K562 (cell line): ENCODE measurements around the gene SLC37A3. TPM values are rescaled to one million over a fixed set of nuclear protein-coding genes. Genes with fewer than 3 reads are reported as not detected.

Experiments used
- ATAC-seq: fragments of 200-7000 bp; cut with Tn5 transposase; 3 replicates; pipeline ENCODE4 v1.9.1; 2020; ENCODE audit warnings: moderate library complexity
- BruUV-seq: library from RNA; stranded (reverse); fragments of 400-500 nt; replicated peaks from 2 replicates; lab custom pipeline; 2021; lab: Mats Ljungman, UMichigan
- CTCF ChIA-PET: fragments of 300-600 bp; formaldehyde crosslinking; extraction: SDS; loops from one replicate; lab custom pipeline; 2021; ENCODE audit warnings: low intra/inter-chr PET ratio; lab: Yijun Ruan, JAX
- POLR2A ChIA-PET: fragments of 300-600, 350-650 bp; sonication (Branson Sonifier 250); formaldehyde crosslinking; extraction: SDS; loops from one replicate; lab custom pipeline; 2021; ENCODE audit warnings: antibody characterized with exemption, inconsistent platforms; lab: Yijun Ruan, JAX
- DNase-seq, 4 experiments: peaks; one replicate each; pipeline versions ENCODE4 v3.0.0 to v3.0.0-alpha.2; 2011 to 2018; ENCODE audit warnings: low spot score in 3 of 4, mixed read lengths in 3 of 4; ENCODE audit errors: extremely low read depth in 1 of 4
- FAIRE-seq: peaks from 2 replicates; lab custom pipeline; 2011; peaks lifted over from hg19 to GRCh38; lab: Jason Lieb, UNC
- H2AFZ ChIP-seq: 2 replicates; pipeline ENCODE4 v1.6.0; 2011; ENCODE audit warnings: low read depth, low read length, control low read depth, inconsistent platforms
- H3K27ac ChIP-seq: fragments of 200-600 bp; 3 replicates; pipeline ENCODE4 v1.8.0; 2011; ENCODE audit warnings: low read depth, mild to moderate bottlenecking, control low read depth, inconsistent platforms, low read length, moderate library complexity, mixed read lengths; ENCODE audit errors: extremely low read depth
- H3K27me3 ChIP-seq, 2 experiments: fragments of 300-600 bp in 1 of 2; 2 replicates in 1 of 2; 3 replicates in 1 of 2; pipeline versions ENCODE4 v1.6.0 to v1.8.0; 2011; ENCODE audit warnings: inconsistent platforms in 2 of 2, low read length in 2 of 2, mild to moderate bottlenecking in 1 of 2, mixed read lengths in 1 of 2, moderate library complexity in 1 of 2; ENCODE audit not compliant: control insufficient read depth in 2 of 2, insufficient read depth in 2 of 2
- H3K36me3 ChIP-seq: fragments of 300-600 bp; 3 replicates; pipeline ENCODE4 v1.8.0; 2011; ENCODE audit warnings: mild to moderate bottlenecking, low read length, inconsistent platforms; ENCODE audit not compliant: control insufficient read depth, insufficient read depth
- H3K4me1 ChIP-seq, 2 experiments: fragments of 200-600 bp in 1 of 2; replicated peaks in 1 of 2; 2 replicates in 1 of 2; 3 replicates in 1 of 2; pipeline versions ENCODE4 v1.5.1 to v1.8.0; 2011; ENCODE audit warnings: inconsistent platforms in 2 of 2, low read length in 2 of 2, mild to moderate bottlenecking in 1 of 2, mixed read lengths in 1 of 2, moderate library complexity in 1 of 2; ENCODE audit not compliant: control insufficient read depth in 2 of 2, insufficient read depth in 2 of 2
- H3K4me2 ChIP-seq: 2 replicates; pipeline ENCODE4 v1.6.1; 2011; ENCODE audit warnings: low read length, control low read depth, inconsistent platforms, mixed read lengths; ENCODE audit not compliant: insufficient read depth
- H3K4me3 ChIP-seq: fragments of 200-600 bp; sonication (generic), shearing (Covaris generic); 2 replicates; pipeline ENCODE4 v1.5.1; 2016; ENCODE audit warnings: control low read depth, inconsistent platforms
- H3K79me2 ChIP-seq: fragments of 200-600 bp; 3 replicates; pipeline ENCODE4 v1.8.0; 2011; ENCODE audit warnings: low read length, inconsistent platforms; ENCODE audit not compliant: control insufficient read depth, insufficient read depth
- H3K9ac ChIP-seq, 2 experiments: 2 replicates each; pipeline versions ENCODE4 v1.6.0 to v1.6.1; 2011; ENCODE audit warnings: low read depth in 2 of 2, low read length in 2 of 2, control low read depth in 1 of 2, inconsistent platforms in 1 of 2, mild to moderate bottlenecking in 1 of 2, mixed read lengths in 1 of 2; ENCODE audit not compliant: insufficient read depth in 1 of 2
- H3K9me1 ChIP-seq: one replicate; pipeline ENCODE4 v1.6.0; 2011; ENCODE audit warnings: inconsistent platforms, mild to moderate bottlenecking, low read length, moderate library complexity; ENCODE audit not compliant: control insufficient read depth, insufficient read depth
- H3K9me3 ChIP-seq: replicated peaks from 2 replicates; pipeline ENCODE4 v1.5.1; 2011; ENCODE audit warnings: low read depth, low read length, inconsistent platforms; ENCODE audit not compliant: control insufficient read depth, insufficient read depth
- H4K20me1 ChIP-seq: replicated peaks from 2 replicates; pipeline ENCODE4 v1.6.1; 2011; ENCODE audit warnings: low read length, inconsistent platforms, mixed read lengths; ENCODE audit not compliant: control insufficient read depth, insufficient read depth
- ARID1B ChIP-seq: fragments of 450-650 bp; IDR thresholded peaks from 2 replicates; pipeline ENCODE4 v1.6.1; 2016; ENCODE audit warnings: antibody characterized with exemption, mild to moderate bottlenecking, inconsistent platforms
- BCOR ChIP-seq: fragments of 450-650 bp; IDR thresholded peaks from 2 replicates; pipeline ENCODE4 v1.6.1; 2016
- CCNT2 ChIP-seq: IDR thresholded peaks from 2 replicates; pipeline ENCODE4 v1.6.1; 2011; ENCODE audit warnings: borderline replicate concordance, low read depth, mild to moderate bottlenecking, moderate library complexity, mixed read lengths, low read length; ENCODE audit not compliant: insufficient read length; ENCODE audit errors: extremely low read depth
- ERF ChIP-seq: fragments of 450-650 bp; formaldehyde crosslinking; IDR thresholded peaks from 2 replicates; pipeline ENCODE4 v1.4.0; 2020; ENCODE audit warnings: mild to moderate bottlenecking, mixed read lengths
- FIP1L1 ChIP-seq: fragments of 200-400 bp; formaldehyde crosslinking; IDR thresholded peaks from 2 replicates; pipeline ENCODE4 v1.6.1; 2018; ENCODE audit warnings: mild to moderate bottlenecking, low read depth, low read length; ENCODE audit not compliant: poor library complexity, severe bottlenecking
- GABPB1 ChIP-seq: sonication (generic); formaldehyde crosslinking; IDR thresholded peaks from 2 replicates; pipeline ENCODE4 v1.8.0; 2022; ENCODE audit warnings: mild to moderate bottlenecking, missing genetic modification reagents
- GATAD2A ChIP-seq: fragments of 450-650 bp; IDR thresholded peaks from 2 replicates; pipeline ENCODE4 v1.6.1; 2017
- KAT7 ChIP-seq: sonication (generic); formaldehyde crosslinking; IDR thresholded peaks from 2 replicates; pipeline ENCODE4 v1.8.0; 2022; ENCODE audit warnings: missing genetic modification reagents, mild to moderate bottlenecking, borderline replicate concordance
- MEF2A ChIP-seq: IDR thresholded peaks from 2 replicates; pipeline ENCODE4 v1.6.1; 2011; ENCODE audit warnings: low read depth, mild to moderate bottlenecking, low read length, moderate library complexity; ENCODE audit not compliant: control insufficient read depth
- NFXL1 ChIP-seq: fragments of 450-650 bp; formaldehyde crosslinking; IDR thresholded peaks from 2 replicates; pipeline ENCODE4 v1.4.0; 2021; ENCODE audit warnings: mild to moderate bottlenecking
- NONO ChIP-seq, 2 experiments: fragments of 200-400 bp in 1 of 2; fragments of 450-650 bp in 1 of 2; formaldehyde crosslinking in 1 of 2; IDR thresholded peaks; 2 replicates each; pipeline ENCODE4 v1.6.1; 2017; ENCODE audit warnings: low read depth in 2 of 2, mild to moderate bottlenecking in 2 of 2, moderate library complexity in 2 of 2, low read length in 1 of 2
- RAD21 ChIP-seq, 2 experiments: fragments of 250-450 bp in 1 of 2; fragments of 450-650 bp in 1 of 2; sonication (Bioruptor Pico) in 1 of 2; formaldehyde crosslinking in 1 of 2; IDR thresholded peaks in 1 of 2; conservative IDR thresholded peaks in 1 of 2; 2 replicates each; pipeline versions ENCODE4 v1.4.0 to v1.8.0; 2020 to 2022; ENCODE audit warnings: mild to moderate bottlenecking in 2 of 2, moderate library complexity in 1 of 2
- SIN3B ChIP-seq: fragments of 450-650 bp; IDR thresholded peaks from 2 replicates; pipeline ENCODE4 v1.6.1; 2017; ENCODE audit warnings: low read depth, mild to moderate bottlenecking, moderate library complexity
- SMAD4 ChIP-seq: fragments of 250-450 bp; sonication (Bioruptor Pico); conservative IDR thresholded peaks from 2 replicates; pipeline ENCODE4 v1.8.0; 2021; ENCODE audit warnings: inconsistent platforms, mild to moderate bottlenecking, moderate library complexity
- SOX6 ChIP-seq: fragments of 450-650 bp; IDR thresholded peaks from 2 replicates; pipeline ENCODE4 v1.6.1; 2014; ENCODE audit warnings: mild to moderate bottlenecking
- TAF9B ChIP-seq: fragments of 450-650 bp; IDR thresholded peaks from 2 replicates; pipeline ENCODE4 v1.6.1; 2018; ENCODE audit warnings: mild to moderate bottlenecking; ENCODE audit not compliant: partially characterized antibody
- ZNF184 ChIP-seq: sonication (generic); formaldehyde crosslinking; IDR thresholded peaks from 2 replicates; pipeline ENCODE4 v1.5.0; 2020; ENCODE audit warnings: missing genetic modification reagents
- ZNF57 ChIP-seq: fragments of 450-650 bp; formaldehyde crosslinking; IDR thresholded peaks from 2 replicates; pipeline ENCODE4 v1.4.0; 2020; ENCODE audit warnings: mild to moderate bottlenecking, moderate library complexity
- ZNF589 ChIP-seq: fragments of 200-800 bp; sonication (Bioruptor generic); IDR thresholded peaks from 2 replicates; pipeline ENCODE4 v1.6.1; 2016; ENCODE audit warnings: low read depth, missing genetic modification characterization, missing compliant biosample characterization
- WGBS: fragments of 100-300 bp; shearing (Covaris generic); methylation state at CpG from one replicate; pipeline ENCODE4 v1.1.6; 2016; ENCODE audit warnings: low coverage, mixed read lengths; ENCODE audit not compliant: insufficient coverage; ENCODE audit errors: missing lambda C conversion rate; 5-methylcytosine and 5-hydroxymethylcytosine counted together
- in situ Hi-C: fragments of 300-500 bp; cut with MboI; formaldehyde crosslinking; loops from 4 replicates; pipeline ENCODE4 v1.15.0; 2018; ENCODE audit warnings: inconsistent platforms, mixed read lengths
- intact Hi-C: fragments of 100-400 bp; cut with micrococcal nuclease; formaldehyde crosslinking; loops from 2 replicates; pipeline ENCODE4 v1.14.2; 2022
- polyA plus RNA-seq, 8 experiments: library from polyadenylated mRNA; depleted of rRNA in 4 of 8; stranded (reverse) in 5 of 8; unstranded in 3 of 8; fragments of >200 nt; fragmentation: Nextera tagmentation in 2 of 8; fragmentation: Illumina TruSeq in 1 of 8; extraction: Ambion mirVana in 2 of 8; extraction: Trizol in 1 of 8; gene quantifications; 2 replicates each; pipeline versions ENCODE4 v1.2.1 to v1.2.3, GENCODE V29; 2011 to 2014; ENCODE audit warnings: inconsistent platforms in 1 of 8, missing spikeins in 1 of 8
- total RNA-seq, 7 experiments: library from RNA; depleted of rRNA in 6 of 7; stranded (reverse); fragments of >200 nt in 6 of 7; fragmentation: Illumina TruSeq in 2 of 7; extraction: Trizol in 2 of 7; gene quantifications; 2 replicates each; pipeline versions ENCODE4 v1.2.1 to v1.2.3, GENCODE V29; 2011 to 2021; ENCODE audit warnings: low replicate concordance in 1 of 7
- TF ChIP-seq, protein P1 (sequence below): sonication (generic); formaldehyde crosslinking; IDR thresholded peaks from 2 replicates; pipeline ENCODE4 v1.8.0; 2022; ENCODE audit warnings: mild to moderate bottlenecking, missing genetic modification reagents

Gene SLC37A3
- total and polyA plus RNA-seq, 9 of the 15 experiments (the other 6 are each of a cell fraction or from before 2014, with no cell fraction given), result 11.7 to 59.1 (median 26.8) TPM

DNA sequence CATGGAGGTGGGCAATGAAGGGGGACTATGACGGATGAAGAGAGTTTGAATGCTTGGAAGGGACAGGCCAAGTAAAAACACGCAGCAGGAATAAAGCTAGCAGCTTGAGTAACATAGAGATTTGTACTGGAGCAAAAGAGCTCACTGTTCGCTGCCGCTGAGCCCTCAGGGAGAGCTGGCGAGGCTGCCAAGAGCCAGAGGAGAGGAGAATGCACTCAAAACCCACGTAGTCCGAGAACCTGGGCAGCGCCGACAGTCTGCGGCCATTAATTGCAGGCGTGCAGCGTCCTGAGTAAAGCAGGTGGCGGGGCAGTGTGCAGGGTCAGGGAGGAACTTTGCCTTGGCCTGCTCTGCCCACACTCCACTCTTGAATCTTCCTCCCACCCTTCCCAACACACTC lies 68.2 kb downstream of the SLC37A3 start (continued):
- TF ChIP-seq GATAD2A (no peak), FIP1L1 (no peak), ERF (CRISPR knock-in tag) (no peak), ARID1B (no peak), ZNF184 (CRISPR knock-in tag) (no peak), SIN3B (no peak), ZNF57 (no peak), ZNF589 (CRISPR knock-in tag) (no peak), MEF2A (no peak)

- POLR2A ChIA-PET, result no interaction called here
- Histone ChIP-seq H4K20me1 (no peaks in the 10 kb centered on the region), H3K27me3 (no peaks in the 10 kb centered on the region), H3K36me3 (no peaks in the 10 kb centered on the region), H3K79me2 (no peaks in the 10 kb centered on the region), H3K4me3 (no peak overlapping the region), H3K4me1 (peaks cover 22% of the 10 kb centered on the region in 2 experiments), H3K27ac (no peak overlapping the region), H3K4me2 (no peak overlapping the region), H3K9me1 (no peaks in the 10 kb centered on the region), H2AFZ (no peak overlapping the region), H3K9ac (no peak overlapping the region), H3K9me3 (no peaks in the 10 kb centered on the region)
- no TSS peak for BruUV-seq
- no peak for FAIRE-seq
- WGBS, result 56% methylated on average over 7 of the region's 7 CpGs
- no peak for ATAC-seq
- intact Hi-C loops (loop anchor here (2.0 to 10.0 kb wide), 4 partner anchors 115 to 680 kb away; partner anchors contain the start of gene HIPK2), in situ Hi-C loops (loop anchor here (10.0 kb wide), 1 partner anchor 682 kb away; no protein-coding TSS in a partner anchor)
- no peak for DNase-seq
- CTCF ChIA-PET, result interaction anchor here (0.9 to 3.5 kb wide), 2 partner anchors 152 to 551 kb away, joined by 3 to 24 read pairs; partner anchors contain the start of gene KDM7A
- TF ChIP-seq ZNF57, result no peak
- no peak for TF ChIP-seq KAT7 (CRISPR knock-in tag)
- TF ChIP-seq, protein P1, sequence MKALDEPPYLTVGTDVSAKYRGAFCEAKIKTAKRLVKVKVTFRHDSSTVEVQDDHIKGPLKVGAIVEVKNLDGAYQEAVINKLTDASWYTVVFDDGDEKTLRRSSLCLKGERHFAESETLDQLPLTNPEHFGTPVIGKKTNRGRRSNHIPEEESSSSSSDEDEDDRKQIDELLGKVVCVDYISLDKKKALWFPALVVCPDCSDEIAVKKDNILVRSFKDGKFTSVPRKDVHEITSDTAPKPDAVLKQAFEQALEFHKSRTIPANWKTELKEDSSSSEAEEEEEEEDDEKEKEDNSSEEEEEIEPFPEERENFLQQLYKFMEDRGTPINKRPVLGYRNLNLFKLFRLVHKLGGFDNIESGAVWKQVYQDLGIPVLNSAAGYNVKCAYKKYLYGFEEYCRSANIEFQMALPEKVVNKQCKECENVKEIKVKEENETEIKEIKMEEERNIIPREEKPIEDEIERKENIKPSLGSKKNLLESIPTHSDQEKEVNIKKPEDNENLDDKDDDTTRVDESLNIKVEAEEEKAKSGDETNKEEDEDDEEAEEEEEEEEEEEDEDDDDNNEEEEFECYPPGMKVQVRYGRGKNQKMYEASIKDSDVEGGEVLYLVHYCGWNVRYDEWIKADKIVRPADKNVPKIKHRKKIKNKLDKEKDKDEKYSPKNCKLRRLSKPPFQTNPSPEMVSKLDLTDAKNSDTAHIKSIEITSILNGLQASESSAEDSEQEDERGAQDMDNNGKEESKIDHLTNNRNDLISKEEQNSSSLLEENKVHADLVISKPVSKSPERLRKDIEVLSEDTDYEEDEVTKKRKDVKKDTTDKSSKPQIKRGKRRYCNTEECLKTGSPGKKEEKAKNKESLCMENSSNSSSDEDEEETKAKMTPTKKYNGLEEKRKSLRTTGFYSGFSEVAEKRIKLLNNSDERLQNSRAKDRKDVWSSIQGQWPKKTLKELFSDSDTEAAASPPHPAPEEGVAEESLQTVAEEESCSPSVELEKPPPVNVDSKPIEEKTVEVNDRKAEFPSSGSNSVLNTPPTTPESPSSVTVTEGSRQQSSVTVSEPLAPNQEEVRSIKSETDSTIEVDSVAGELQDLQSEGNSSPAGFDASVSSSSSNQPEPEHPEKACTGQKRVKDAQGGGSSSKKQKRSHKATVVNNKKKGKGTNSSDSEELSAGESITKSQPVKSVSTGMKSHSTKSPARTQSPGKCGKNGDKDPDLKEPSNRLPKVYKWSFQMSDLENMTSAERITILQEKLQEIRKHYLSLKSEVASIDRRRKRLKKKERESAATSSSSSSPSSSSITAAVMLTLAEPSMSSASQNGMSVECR (CRISPR knock-in tag), result no peak
- TF ChIP-seq SMAD4 (CRISPR knock-in tag), result no peak
- TF ChIP-seq GABPB1, result no peak
- TF ChIP-seq RAD21 (CRISPR knock-in tag; conservative IDR thresholded peaks at IDR 0.05 in 1 of 2, IDR thresholded peaks at IDR 0.05 in 1 of 2), result no peak
- TF ChIP-seq TAF9B, result no peak
- no peak for TF ChIP-seq CCNT2
- no peak for TF ChIP-seq NFXL1 (CRISPR knock-in tag)
- TF ChIP-seq BCOR, result no peak
- TF ChIP-seq NONO (IDR thresholded peaks at IDR 0.05; ENCODE audit: low read depth in 2 of 2, low read length in 1 of 2), result no peak
- no peak for TF ChIP-seq SOX6
Measured at GRCh38 chr7:140327261-140327661, 71.1 kb downstream of the SLC37A3 start.
